Stimulated activated CD8-positive, alpha-beta memory T cell treated with anti-CD3 and anti-CD28 coated beads, Interleukin-2, amount 100 ng/mL, for 48 hours (primary cell): ENCODE measurements around the gene RPRD1B.
"Not testable (repeated sequence)": the region's sequence is repeated elsewhere in the genome, so short reads cannot be mapped to it uniquely, and the experiment has no call there.

Source experiments
- DNase-seq, 2 donors: peaks; one replicate each; pipeline ENCODE4 v3.0.0-alpha.2; 2020; ENCODE audit warnings: low read depth in 2 of 2

The RPRD1B gene

GRCh38 chr20:38073307-38074071 is 39.9 kb downstream of the RPRD1B start:
- no peak for DNase-seq

GRCh38 chr20:38075161-38075998 is 41.8 kb downstream of the RPRD1B start:
- no peak for DNase-seq

DNA sequence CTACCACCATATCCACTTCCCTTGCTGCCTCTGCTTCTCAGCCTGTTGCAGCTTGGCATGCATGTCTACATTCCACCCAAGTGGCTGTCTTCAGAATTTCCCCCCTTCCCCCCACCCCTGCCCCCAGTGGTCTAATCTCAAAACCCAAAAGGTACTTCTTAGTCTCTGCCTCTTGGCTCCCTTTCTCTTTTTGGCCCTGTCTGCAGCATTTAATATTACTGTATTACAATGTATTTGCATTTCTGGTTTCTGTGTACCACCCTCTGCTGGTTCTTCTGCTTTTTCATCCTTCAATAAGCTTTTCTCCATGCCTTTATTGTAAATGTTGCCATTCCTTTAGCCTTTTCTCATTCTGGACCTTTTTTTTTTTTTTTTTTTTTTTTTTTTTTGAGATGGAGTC is 43.0 kb downstream of the RPRD1B start:
- no peak for DNase-seq

DNA sequence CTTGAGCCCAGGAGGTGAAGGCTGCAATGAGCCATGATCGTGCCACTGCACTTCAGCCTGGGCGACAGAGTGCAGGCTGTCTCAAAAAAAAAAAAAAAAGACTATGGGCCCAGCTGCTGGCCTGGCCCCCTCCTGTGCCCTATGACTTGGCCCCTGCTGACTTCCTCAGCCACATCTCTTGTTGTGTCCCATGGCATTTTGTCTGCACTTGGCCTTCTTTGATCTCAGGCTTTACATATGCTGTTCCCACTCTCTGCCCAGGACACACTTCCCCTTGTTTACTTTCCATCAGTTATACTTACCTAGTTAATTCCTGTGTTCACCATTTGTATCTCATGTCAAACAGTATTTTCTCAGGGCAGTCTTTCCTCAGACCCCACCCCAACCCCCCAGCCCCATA is 44.5 kb downstream of the RPRD1B start:
- DNase-seq: no peak

GRCh38 chr20:38079353-38079752 is 45.8 kb downstream of the RPRD1B start:
- no peak for DNase-seq

GRCh38 chr20:38081575-38081974 is 48.0 kb downstream of the RPRD1B start:
- no peak for DNase-seq

- DNase-seq: no peak
These were observed 49.3 kb downstream of the RPRD1B start for GRCh38 chr20:38082894-38083293.

DNA sequence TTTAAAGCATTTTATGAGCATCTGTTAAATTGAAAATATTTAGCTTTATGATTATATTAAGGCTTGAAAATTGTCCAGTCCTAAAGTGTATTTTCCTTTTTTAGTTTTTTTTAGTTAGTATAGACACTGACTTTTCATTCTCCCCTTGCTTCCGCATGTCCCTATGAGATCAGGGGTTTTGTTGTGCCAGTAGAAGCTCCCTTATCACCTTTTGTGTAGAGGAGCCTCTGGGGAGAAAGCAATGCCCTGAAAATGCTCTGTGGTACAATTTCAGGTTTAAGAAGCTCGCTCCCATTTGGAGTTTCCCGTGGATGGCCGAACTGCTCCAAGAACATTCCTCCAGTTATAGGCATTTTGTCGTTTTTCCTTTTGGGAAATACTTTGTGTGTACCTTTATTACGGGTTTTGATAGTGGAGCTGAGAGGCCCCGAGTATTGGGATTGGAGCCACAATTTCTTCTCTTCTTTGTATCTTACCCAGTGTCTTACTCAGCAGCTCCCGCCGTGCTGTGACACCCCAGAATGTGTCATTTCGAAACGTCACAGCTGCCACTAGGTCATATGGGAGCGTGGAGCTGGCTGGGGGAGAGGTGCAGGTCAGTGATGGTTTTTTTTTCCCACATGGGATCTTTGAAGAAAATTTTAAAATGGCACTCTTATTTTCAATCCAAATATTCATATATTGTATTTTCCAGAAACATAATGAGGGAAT is 49.9 kb downstream of the RPRD1B start:
- no peak for DNase-seq

DNA sequence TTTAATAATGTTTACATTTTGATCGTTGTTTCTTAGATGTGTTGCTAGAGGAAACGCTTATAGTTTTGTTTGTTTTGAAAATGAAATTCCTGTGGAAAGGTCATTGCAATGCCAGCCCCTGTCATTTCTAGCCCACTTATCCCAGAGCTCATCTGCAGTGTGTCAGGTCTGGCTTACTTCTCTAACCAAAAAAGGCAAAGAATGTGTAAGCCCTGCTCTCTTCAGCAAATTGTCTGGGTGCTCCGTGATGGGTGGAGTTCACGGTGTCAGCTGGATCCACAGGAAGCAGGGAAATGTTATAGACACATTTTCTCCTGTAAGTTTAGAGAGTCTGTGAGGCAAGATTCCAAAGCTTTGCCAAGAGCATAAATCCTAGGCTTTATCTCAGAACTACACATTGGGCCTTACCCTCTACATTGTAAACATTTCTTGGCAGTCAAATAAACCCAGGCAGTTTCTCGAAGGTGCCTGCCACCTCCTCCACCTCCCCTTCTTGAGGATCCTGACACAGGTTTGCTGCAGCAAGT is 50.9 kb downstream of the RPRD1B start:
- DNase-seq: no peak

- no peak for DNase-seq
These were observed 51.5 kb downstream of the RPRD1B start for GRCh38 chr20:38085026-38085425.

DNA sequence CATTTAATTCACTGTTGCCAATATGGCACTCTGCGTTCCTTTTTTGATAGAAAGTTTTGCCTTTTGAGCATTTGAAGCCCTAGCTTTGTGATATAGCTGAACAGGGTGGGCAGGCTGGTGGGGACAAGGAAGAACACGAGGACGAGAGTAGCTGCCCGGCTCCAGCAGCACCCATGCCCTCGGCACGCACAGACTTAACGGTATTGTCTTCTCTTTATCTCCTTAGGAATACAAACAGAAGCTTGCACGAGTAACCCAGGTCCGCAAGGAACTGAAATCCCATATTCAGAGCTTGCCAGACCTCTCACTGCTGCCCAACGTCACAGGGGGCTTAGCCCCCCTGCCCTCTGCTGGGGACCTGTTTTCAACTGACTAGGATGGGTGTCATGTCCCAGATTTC is 56.0 kb downstream of the RPRD1B start:
- DNase-seq: no peak

DNA sequence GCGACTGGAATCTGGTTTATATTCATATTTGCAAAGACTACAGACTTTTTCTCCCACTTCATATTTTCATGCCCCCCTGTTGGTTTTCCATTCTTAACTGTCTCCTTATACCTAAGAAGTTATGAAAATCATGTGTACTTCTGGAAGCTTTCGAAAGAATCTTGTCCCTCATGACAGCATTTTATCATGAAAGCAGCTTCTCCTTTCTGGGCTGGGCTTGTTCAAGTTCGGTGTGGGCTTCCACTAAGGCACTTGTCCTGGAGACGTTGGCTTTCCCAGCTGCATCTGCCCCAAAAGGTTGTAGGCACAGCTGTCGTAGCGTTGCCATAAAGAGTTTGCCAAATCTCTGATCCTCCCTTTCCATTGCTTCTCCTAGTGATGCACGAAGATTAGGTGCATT is 56.5 kb downstream of the RPRD1B start:
- no peak for DNase-seq

DNA sequence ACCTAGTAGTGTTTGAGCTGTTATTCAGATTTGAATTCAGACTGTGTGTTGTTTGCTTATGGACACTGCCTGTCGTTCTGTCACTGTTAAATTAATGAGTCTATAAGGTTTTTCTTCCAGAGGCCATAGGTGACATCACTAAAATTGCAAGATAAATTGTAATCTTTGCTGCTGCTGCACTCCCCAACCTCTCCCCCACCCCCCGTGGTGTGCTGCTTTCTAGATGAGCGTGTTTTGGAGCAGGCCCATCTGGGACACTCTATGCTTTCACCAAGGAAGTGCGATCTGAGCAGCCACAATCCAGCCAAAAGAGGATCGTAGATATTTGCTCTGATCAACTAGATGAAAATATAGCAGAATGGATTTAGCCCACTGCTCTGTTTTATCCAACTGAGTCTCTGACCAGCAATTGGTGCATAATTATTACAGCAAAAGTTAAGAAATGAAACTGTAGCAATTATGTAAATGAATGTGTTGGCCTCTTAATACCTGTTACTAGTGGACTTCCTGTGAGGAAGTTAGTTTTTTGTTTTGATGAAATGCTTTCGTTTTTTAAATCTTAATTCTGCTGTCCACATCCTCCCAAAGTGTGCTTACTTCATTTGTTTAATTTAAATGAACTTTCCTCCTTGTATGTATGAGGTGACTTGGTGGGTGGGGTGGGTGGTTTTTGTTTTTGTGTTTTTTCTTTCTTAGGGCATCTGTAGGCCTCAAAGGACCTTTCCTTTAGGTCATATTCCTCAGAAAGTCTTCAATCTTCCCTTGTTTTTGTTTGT is 58.1 kb downstream of the RPRD1B start:
- no peak for DNase-seq

DNA sequence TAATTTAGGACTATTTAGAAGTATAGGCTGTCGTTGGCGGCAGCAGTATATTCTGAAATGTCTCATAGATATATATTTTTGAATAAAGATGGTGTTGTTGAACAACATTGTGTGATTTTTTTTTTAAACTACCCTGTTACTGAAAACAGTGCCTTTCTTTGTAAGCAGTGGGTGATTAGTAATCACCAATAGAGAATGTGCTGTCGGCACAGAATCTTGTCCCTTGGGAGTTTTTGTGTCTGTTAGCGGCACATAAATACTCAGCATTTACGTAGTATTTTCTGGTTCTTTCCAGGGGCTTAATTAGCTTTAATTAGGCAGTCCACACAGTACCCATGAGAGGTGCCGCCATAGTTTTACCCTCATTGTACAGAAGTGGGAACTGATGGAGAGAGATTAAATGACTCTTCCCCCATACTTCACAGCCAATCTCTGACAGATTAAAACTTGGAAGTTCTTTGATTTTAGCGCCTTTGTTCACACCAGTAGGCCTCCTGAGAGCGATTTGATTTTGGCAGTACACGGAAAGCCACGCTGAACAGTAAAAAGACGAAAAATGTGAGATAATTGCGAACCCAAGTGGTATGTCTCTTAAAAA is 58.8 kb downstream of the RPRD1B start:
- no peak for DNase-seq

DNA sequence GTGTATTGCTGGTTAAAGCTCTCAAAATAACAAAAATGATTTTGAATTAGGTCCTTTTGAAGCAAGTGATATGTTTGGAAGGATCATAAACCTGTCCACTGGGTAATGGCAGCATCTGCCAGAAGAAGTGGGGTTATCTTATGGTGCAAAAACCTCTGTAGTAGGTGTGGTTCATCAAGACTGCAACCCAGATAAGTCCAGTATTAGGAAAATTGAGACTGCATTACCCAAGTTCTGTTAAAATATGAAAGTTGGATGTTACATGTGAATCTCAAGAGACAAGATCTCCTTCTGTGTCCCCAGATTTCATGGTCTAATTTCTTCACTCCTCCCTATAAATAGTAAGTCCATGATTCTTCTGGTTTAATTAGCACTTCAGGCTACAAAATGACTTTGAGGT is 59.4 kb downstream of the RPRD1B start:
- DNase-seq: no peak

DNA sequence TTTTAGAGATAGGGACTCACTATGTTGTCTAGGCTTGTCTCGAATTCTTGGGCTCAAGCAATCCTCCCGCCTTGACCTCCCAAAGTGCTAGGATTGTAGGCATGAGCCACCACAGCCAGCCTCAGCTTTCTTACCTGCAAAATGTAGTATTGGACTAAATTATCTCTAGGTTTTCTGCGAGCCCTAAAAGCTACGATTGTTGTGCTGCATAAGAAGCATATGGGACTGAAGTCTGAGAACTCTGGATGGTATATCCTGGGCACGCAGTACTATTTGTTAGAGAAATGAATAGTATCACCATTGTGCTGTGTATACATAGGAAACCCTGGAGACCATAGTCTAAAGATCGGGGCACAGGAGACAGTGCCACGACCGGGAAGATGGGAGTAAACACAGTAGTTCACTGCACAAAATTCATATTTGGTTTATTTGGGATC is 60.1 kb downstream of the RPRD1B start:
- DNase-seq: no peak

- peak in 1 of 2 donors; percentile 12 for DNase-seq
These were observed 60.9 kb downstream of the RPRD1B start for GRCh38 chr20:38094373-38094891.

- DNase-seq: no peak
These were observed 61.6 kb downstream of the RPRD1B start for GRCh38 chr20:38095017-38095686.

GRCh38 chr20:38098952-38099351 is 65.4 kb downstream of the RPRD1B start:
- no peak for DNase-seq

- DNase-seq: not testable (repeated sequence)
These were observed 68.7 kb downstream of the RPRD1B start for GRCh38 chr20:38102206-38102605.
